K562 (cell line): ENCODE data around the gene IGSF8. TPM values are rescaled to one million over a fixed set of nuclear protein-coding genes. Genes with fewer than 3 reads are reported as not detected.
A peak's percentile ranks its signal among the peaks of the same experiment; 100 is the strongest.

Experiments used
- ATAC-seq: fragments of 200-7000 bp; cut with Tn5 transposase; 3 replicates; pipeline ENCODE4 v1.9.1; 2020; ENCODE audit warnings: moderate library complexity
- BruUV-seq: library from RNA; stranded (reverse); fragments of 400-500 nt; replicated peaks from 2 replicates; lab custom pipeline; 2021; lab: Mats Ljungman, UMichigan
- CTCF ChIA-PET: fragments of 300-600 bp; formaldehyde crosslinking; extraction: SDS; loops from one replicate; lab custom pipeline; 2021; ENCODE audit warnings: low intra/inter-chr PET ratio; lab: Yijun Ruan, JAX
- POLR2A ChIA-PET: fragments of 300-600, 350-650 bp; sonication (Branson Sonifier 250); formaldehyde crosslinking; extraction: SDS; loops from one replicate; lab custom pipeline; 2021; ENCODE audit warnings: antibody characterized with exemption, inconsistent platforms; lab: Yijun Ruan, JAX
- DNase-seq, 4 experiments: peaks; one replicate each; pipeline versions ENCODE4 v3.0.0 to v3.0.0-alpha.2; 2011 to 2018; ENCODE audit warnings: low spot score in 3 of 4, mixed read lengths in 3 of 4; ENCODE audit errors: extremely low read depth in 1 of 4
- FAIRE-seq: peaks from 2 replicates; lab custom pipeline; 2011; peaks lifted over from hg19 to GRCh38; lab: Jason Lieb, UNC
- H2AFZ ChIP-seq: 2 replicates; pipeline ENCODE4 v1.6.0; 2011; ENCODE audit warnings: low read depth, low read length, control low read depth, inconsistent platforms
- H3K27ac ChIP-seq: fragments of 200-600 bp; 3 replicates; pipeline ENCODE4 v1.8.0; 2011; ENCODE audit warnings: low read depth, mild to moderate bottlenecking, control low read depth, inconsistent platforms, low read length, moderate library complexity, mixed read lengths; ENCODE audit errors: extremely low read depth
- H3K27me3 ChIP-seq, 2 experiments: fragments of 300-600 bp in 1 of 2; 2 replicates in 1 of 2; 3 replicates in 1 of 2; pipeline versions ENCODE4 v1.6.0 to v1.8.0; 2011; ENCODE audit warnings: inconsistent platforms in 2 of 2, low read length in 2 of 2, mild to moderate bottlenecking in 1 of 2, mixed read lengths in 1 of 2, moderate library complexity in 1 of 2; ENCODE audit not compliant: control insufficient read depth in 2 of 2, insufficient read depth in 2 of 2
- H3K36me3 ChIP-seq: fragments of 300-600 bp; 3 replicates; pipeline ENCODE4 v1.8.0; 2011; ENCODE audit warnings: mild to moderate bottlenecking, low read length, inconsistent platforms; ENCODE audit not compliant: control insufficient read depth, insufficient read depth
- H3K4me1 ChIP-seq, 2 experiments: fragments of 200-600 bp in 1 of 2; replicated peaks in 1 of 2; 2 replicates in 1 of 2; 3 replicates in 1 of 2; pipeline versions ENCODE4 v1.5.1 to v1.8.0; 2011; ENCODE audit warnings: inconsistent platforms in 2 of 2, low read length in 2 of 2, mild to moderate bottlenecking in 1 of 2, mixed read lengths in 1 of 2, moderate library complexity in 1 of 2; ENCODE audit not compliant: control insufficient read depth in 2 of 2, insufficient read depth in 2 of 2
- H3K4me2 ChIP-seq: 2 replicates; pipeline ENCODE4 v1.6.1; 2011; ENCODE audit warnings: low read length, control low read depth, inconsistent platforms, mixed read lengths; ENCODE audit not compliant: insufficient read depth
- H3K4me3 ChIP-seq: fragments of 200-600 bp; sonication (generic), shearing (Covaris generic); 2 replicates; pipeline ENCODE4 v1.5.1; 2016; ENCODE audit warnings: control low read depth, inconsistent platforms
- H3K79me2 ChIP-seq: fragments of 200-600 bp; 3 replicates; pipeline ENCODE4 v1.8.0; 2011; ENCODE audit warnings: low read length, inconsistent platforms; ENCODE audit not compliant: control insufficient read depth, insufficient read depth
- H3K9ac ChIP-seq, 2 experiments: 2 replicates each; pipeline versions ENCODE4 v1.6.0 to v1.6.1; 2011; ENCODE audit warnings: low read depth in 2 of 2, low read length in 2 of 2, control low read depth in 1 of 2, inconsistent platforms in 1 of 2, mild to moderate bottlenecking in 1 of 2, mixed read lengths in 1 of 2; ENCODE audit not compliant: insufficient read depth in 1 of 2
- H3K9me1 ChIP-seq: one replicate; pipeline ENCODE4 v1.6.0; 2011; ENCODE audit warnings: inconsistent platforms, mild to moderate bottlenecking, low read length, moderate library complexity; ENCODE audit not compliant: control insufficient read depth, insufficient read depth
- H3K9me3 ChIP-seq: replicated peaks from 2 replicates; pipeline ENCODE4 v1.5.1; 2011; ENCODE audit warnings: low read depth, low read length, inconsistent platforms; ENCODE audit not compliant: control insufficient read depth, insufficient read depth
- H4K20me1 ChIP-seq: replicated peaks from 2 replicates; pipeline ENCODE4 v1.6.1; 2011; ENCODE audit warnings: low read length, inconsistent platforms, mixed read lengths; ENCODE audit not compliant: control insufficient read depth, insufficient read depth
- MEIS2 ChIP-seq: fragments of 450-650 bp; IDR thresholded peaks from 2 replicates; pipeline ENCODE4 v1.6.1; 2014; ENCODE audit warnings: mild to moderate bottlenecking; ENCODE audit not compliant: partially characterized antibody
- MYBL2 ChIP-seq, 2 experiments: fragments of 450-650 bp in 1 of 2; sonication (generic) in 1 of 2; formaldehyde crosslinking in 1 of 2; IDR thresholded peaks; 2 replicates each; pipeline versions ENCODE4 v1.6.1 to v1.8.1; 2017 to 2022; ENCODE audit warnings: borderline replicate concordance in 1 of 2, inconsistent platforms in 1 of 2, low read depth in 1 of 2, mild to moderate bottlenecking in 1 of 2, missing genetic modification reagents in 1 of 2, moderate library complexity in 1 of 2
- PBX2 ChIP-seq, 2 experiments: IDR thresholded peaks in 1 of 2; conservative IDR thresholded peaks in 1 of 2; 2 replicates each; pipeline ENCODE4 v1.6.1; 2016; ENCODE audit warnings: low read depth in 2 of 2, mild to moderate bottlenecking in 1 of 2, missing compliant biosample characterization in 1 of 2, missing genetic modification characterization in 1 of 2, moderate library complexity in 1 of 2
- WGBS: fragments of 100-300 bp; shearing (Covaris generic); methylation state at CpG from one replicate; pipeline ENCODE4 v1.1.6; 2016; ENCODE audit warnings: low coverage, mixed read lengths; ENCODE audit not compliant: insufficient coverage; ENCODE audit errors: missing lambda C conversion rate; 5-methylcytosine and 5-hydroxymethylcytosine counted together
- in situ Hi-C: fragments of 300-500 bp; cut with MboI; formaldehyde crosslinking; loops from 4 replicates; pipeline ENCODE4 v1.15.0; 2018; ENCODE audit warnings: inconsistent platforms, mixed read lengths
- intact Hi-C: fragments of 100-400 bp; cut with micrococcal nuclease; formaldehyde crosslinking; loops from 2 replicates; pipeline ENCODE4 v1.14.2; 2022
- polyA plus RNA-seq, 8 experiments: library from polyadenylated mRNA; depleted of rRNA in 4 of 8; stranded (reverse) in 5 of 8; unstranded in 3 of 8; fragments of >200 nt; fragmentation: Nextera tagmentation in 2 of 8; fragmentation: Illumina TruSeq in 1 of 8; extraction: Ambion mirVana in 2 of 8; extraction: Trizol in 1 of 8; gene quantifications; 2 replicates each; pipeline versions ENCODE4 v1.2.1 to v1.2.3, GENCODE V29; 2011 to 2014; ENCODE audit warnings: inconsistent platforms in 1 of 8, missing spikeins in 1 of 8
- total RNA-seq, 7 experiments: library from RNA; depleted of rRNA in 6 of 7; stranded (reverse); fragments of >200 nt in 6 of 7; fragmentation: Illumina TruSeq in 2 of 7; extraction: Trizol in 2 of 7; gene quantifications; 2 replicates each; pipeline versions ENCODE4 v1.2.1 to v1.2.3, GENCODE V29; 2011 to 2021; ENCODE audit warnings: low replicate concordance in 1 of 7

IGSF8 gene
- total and polyA plus RNA-seq, 9 of the 15 experiments (the other 6 are each of a cell fraction or from before 2014, with no cell fraction given), result 0.32 to 11.7 (median 3.2) TPM

GRCh38 chr1:160056648-160057169 is 41.7 kb downstream of the IGSF8 start:
- ChIA-PET POLR2A (interaction anchor here (0.6 to 0.7 kb wide), 2 partner anchors 45 to 67 kb away, joined by 3 to 4 read pairs; no protein-coding TSS in a partner anchor), CTCF (no interaction called here)
- Histone ChIP-seq H4K20me1 (peaks cover 3% of the 10 kb centered on the region; the same call in 1 of the 2 replicates), H3K27ac (no peak overlapping the region), H3K4me2 (no peak overlapping the region), H3K36me3 (no peaks in the 10 kb centered on the region), H3K9me1 (peaks cover 2% of the 10 kb centered on the region), H3K4me3 (no peak overlapping the region), H2AFZ (no peak overlapping the region), H3K9me3 (no peaks in the 10 kb centered on the region), H3K27me3 (peaks cover 25 to 57% of the 10 kb centered on the region in 2 experiments), H3K4me1 (no peaks in the 10 kb centered on the region; a peak in 1 of 5 replicates), H3K9ac (no peak overlapping the region), H3K79me2 (no peaks in the 10 kb centered on the region)
- no TSS peak for BruUV-seq
- ATAC-seq, result no peak
- no peak for DNase-seq
- intact Hi-C loops (no loop called here), in situ Hi-C loops (no loop called here)
- FAIRE-seq, result no peak
- TF ChIP-seq PBX2 (CRISPR knock-in tag; IDR thresholded peaks at IDR 0.05; ENCODE audit: low read depth) (no peak), PBX2 (tag; conservative IDR thresholded peaks at IDR 0.05; ENCODE audit: low read depth) (peak; percentile 66), MEIS2 (peak; percentile 44), MYBL2 (IDR thresholded peaks at IDR 0.05; ENCODE audit: low read depth) (no peak), MYBL2 (CRISPR knock-in tag; IDR thresholded peaks at IDR 0.05; ENCODE audit: borderline replicate concordance) (no peak)
- 0% methylated on average over 1 of the region's 1 CpG for WGBS
